Measurements from ENCODE around the gene INVS. TPM values are rescaled to one million over a fixed set of nuclear protein-coding genes. Genes with fewer than 3 reads are reported as not detected.

INVS gene
- total and polyA plus RNA-seq, 4 donors: 5.7 to 28.1 (median 10.0) TPM

DNA sequence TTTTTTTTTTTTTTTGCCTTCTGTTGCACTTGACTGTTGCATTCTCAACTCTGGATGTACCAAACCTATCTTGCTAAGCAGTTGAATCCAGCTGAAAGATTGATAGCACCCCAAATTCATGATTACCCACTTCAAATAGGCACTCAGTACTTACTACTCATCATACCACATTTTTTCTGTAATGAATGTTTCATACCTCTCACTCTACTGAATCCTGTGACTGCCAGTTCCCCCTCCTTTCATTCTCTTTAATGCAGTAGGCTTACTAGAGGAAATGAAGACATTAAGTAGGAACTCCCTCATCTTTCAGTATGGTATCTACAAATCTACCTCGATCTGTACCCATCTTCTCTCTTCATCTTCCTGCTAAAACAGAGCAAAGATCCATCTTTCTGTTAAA, 6.8 kb downstream of the INVS start:
- H3K27ac ChIP-seq (ENCODE audit: low read depth in 1 of 2, low read length in 2 of 2): no peak overlapping the region
- no peak overlapping the region for H3K4me3 ChIP-seq (ENCODE audit: low read depth in 1 of 3, low read length in 3 of 3)
- peaks cover 3 to 31% (median 26%) of the 10 kb centered on the region in 4 donors for H3K36me3 ChIP-seq (ENCODE audit: control insufficient read depth in 4 of 4, insufficient read depth in 3 of 4, low read depth in 1 of 4, low read length in 3 of 4)
- peaks cover 0 to 1% (median under 1%) of the 10 kb centered on the region in 4 donors for H3K4me1 ChIP-seq (ENCODE audit: control insufficient read depth in 4 of 4, insufficient read depth in 4 of 4, low read length in 3 of 4)
- DNase-seq (ENCODE audit: low spot score): no peak
- TF ChIP-seq EGR1 (IDR thresholded peaks at IDR 0.05; ENCODE audit: low read depth in 2 of 2) (no peak), FOXA1 (IDR thresholded peaks at IDR 0.05) (no peak), HNF4G (IDR thresholded peaks at IDR 0.05) (no peak), JUND (IDR thresholded peaks at IDR 0.05) (no peak), HNF4A (conservative IDR thresholded peaks at IDR 0.05) (no peak), TAF1 (conservative IDR thresholded peaks at IDR 0.05) (no peak), YY1 (IDR thresholded peaks at IDR 0.05) (no peak), SP1 (IDR thresholded peaks at IDR 0.05) (no peak), RXRA (IDR thresholded peaks at IDR 0.05) (no peak), FOXA2 (IDR thresholded peaks at IDR 0.05) (no peak), NR2F2 (IDR thresholded peaks at IDR 0.05) (no peak), RAD21 (IDR thresholded peaks at IDR 0.05) (no peak), GABPA (IDR thresholded peaks at IDR 0.05 in 1 of 2, conservative IDR thresholded peaks at IDR 0.05 in 1 of 2) (no peak)
- TF ChIP-seq, protein P1, sequence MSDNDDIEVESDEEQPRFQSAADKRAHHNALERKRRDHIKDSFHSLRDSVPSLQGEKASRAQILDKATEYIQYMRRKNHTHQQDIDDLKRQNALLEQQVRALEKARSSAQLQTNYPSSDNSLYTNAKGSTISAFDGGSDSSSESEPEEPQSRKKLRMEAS (IDR thresholded peaks at IDR 0.05): no peak
- TF ChIP-seq, protein P2, sequence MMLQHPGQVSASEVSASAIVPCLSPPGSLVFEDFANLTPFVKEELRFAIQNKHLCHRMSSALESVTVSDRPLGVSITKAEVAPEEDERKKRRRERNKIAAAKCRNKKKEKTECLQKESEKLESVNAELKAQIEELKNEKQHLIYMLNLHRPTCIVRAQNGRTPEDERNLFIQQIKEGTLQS (IDR thresholded peaks at IDR 0.05): no peak
- TF ChIP-seq, protein P3, sequence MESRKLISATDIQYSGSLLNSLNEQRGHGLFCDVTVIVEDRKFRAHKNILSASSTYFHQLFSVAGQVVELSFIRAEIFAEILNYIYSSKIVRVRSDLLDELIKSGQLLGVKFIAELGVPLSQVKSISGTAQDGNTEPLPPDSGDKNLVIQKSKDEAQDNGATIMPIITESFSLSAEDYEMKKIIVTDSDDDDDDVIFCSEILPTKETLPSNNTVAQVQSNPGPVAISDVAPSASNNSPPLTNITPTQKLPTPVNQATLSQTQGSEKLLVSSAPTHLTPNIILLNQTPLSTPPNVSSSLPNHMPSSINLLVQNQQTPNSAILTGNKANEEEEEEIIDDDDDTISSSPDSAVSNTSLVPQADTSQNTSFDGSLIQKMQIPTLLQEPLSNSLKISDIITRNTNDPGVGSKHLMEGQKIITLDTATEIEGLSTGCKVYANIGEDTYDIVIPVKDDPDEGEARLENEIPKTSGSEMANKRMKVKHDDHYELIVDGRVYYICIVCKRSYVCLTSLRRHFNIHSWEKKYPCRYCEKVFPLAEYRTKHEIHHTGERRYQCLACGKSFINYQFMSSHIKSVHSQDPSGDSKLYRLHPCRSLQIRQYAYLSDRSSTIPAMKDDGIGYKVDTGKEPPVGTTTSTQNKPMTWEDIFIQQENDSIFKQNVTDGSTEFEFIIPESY (IDR thresholded peaks at IDR 0.05): no peak
- TF ChIP-seq, protein P4, sequence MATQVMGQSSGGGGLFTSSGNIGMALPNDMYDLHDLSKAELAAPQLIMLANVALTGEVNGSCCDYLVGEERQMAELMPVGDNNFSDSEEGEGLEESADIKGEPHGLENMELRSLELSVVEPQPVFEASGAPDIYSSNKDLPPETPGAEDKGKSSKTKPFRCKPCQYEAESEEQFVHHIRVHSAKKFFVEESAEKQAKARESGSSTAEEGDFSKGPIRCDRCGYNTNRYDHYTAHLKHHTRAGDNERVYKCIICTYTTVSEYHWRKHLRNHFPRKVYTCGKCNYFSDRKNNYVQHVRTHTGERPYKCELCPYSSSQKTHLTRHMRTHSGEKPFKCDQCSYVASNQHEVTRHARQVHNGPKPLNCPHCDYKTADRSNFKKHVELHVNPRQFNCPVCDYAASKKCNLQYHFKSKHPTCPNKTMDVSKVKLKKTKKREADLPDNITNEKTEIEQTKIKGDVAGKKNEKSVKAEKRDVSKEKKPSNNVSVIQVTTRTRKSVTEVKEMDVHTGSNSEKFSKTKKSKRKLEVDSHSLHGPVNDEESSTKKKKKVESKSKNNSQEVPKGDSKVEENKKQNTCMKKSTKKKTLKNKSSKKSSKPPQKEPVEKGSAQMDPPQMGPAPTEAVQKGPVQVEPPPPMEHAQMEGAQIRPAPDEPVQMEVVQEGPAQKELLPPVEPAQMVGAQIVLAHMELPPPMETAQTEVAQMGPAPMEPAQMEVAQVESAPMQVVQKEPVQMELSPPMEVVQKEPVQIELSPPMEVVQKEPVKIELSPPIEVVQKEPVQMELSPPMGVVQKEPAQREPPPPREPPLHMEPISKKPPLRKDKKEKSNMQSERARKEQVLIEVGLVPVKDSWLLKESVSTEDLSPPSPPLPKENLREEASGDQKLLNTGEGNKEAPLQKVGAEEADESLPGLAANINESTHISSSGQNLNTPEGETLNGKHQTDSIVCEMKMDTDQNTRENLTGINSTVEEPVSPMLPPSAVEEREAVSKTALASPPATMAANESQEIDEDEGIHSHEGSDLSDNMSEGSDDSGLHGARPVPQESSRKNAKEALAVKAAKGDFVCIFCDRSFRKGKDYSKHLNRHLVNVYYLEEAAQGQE (IDR thresholded peaks at IDR 0.05): no peak
- TF ChIP-seq, protein P5, sequence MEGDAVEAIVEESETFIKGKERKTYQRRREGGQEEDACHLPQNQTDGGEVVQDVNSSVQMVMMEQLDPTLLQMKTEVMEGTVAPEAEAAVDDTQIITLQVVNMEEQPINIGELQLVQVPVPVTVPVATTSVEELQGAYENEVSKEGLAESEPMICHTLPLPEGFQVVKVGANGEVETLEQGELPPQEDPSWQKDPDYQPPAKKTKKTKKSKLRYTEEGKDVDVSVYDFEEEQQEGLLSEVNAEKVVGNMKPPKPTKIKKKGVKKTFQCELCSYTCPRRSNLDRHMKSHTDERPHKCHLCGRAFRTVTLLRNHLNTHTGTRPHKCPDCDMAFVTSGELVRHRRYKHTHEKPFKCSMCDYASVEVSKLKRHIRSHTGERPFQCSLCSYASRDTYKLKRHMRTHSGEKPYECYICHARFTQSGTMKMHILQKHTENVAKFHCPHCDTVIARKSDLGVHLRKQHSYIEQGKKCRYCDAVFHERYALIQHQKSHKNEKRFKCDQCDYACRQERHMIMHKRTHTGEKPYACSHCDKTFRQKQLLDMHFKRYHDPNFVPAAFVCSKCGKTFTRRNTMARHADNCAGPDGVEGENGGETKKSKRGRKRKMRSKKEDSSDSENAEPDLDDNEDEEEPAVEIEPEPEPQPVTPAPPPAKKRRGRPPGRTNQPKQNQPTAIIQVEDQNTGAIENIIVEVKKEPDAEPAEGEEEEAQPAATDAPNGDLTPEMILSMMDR (IDR thresholded peaks at IDR 0.05; ENCODE audit: low read depth, low read length, missing input control): no peak
- no peaks in the 10 kb centered on the region for H3K27me3 ChIP-seq (ENCODE audit: control insufficient read depth in 4 of 4, insufficient read depth in 4 of 4, low read length in 3 of 4)
- WGBS: 60% methylated on average over 1 of the region's 1 CpG
- no peak overlapping the region for H3K9ac ChIP-seq (ENCODE audit: low read depth in 1 of 2, low read length in 2 of 2)
- no peaks in the 10 kb centered on the region for H3K9me3 ChIP-seq (ENCODE audit: control insufficient read depth in 4 of 4, low read length in 3 of 4)

All from liver (tissue), 9 donors.